WTC11 (cell line): ENCODE measurements around the gene HS6ST1. TPM values are rescaled to one million over a fixed set of nuclear protein-coding genes. Genes with fewer than 3 reads are reported as not detected.

Source experiments
- ATAC-seq: fragments of 200-7000 bp; cut with Tn5 transposase; 2 replicates; pipeline ENCODE4 v1.10.0; 2021; ENCODE audit warnings: mild to moderate bottlenecking, moderate library complexity
- CTCF ChIA-PET: fragments of 300-600 bp; sonication (Branson Sonifier 250); formaldehyde crosslinking; loops from one replicate; lab custom pipeline; 2021; ENCODE audit warnings: antibody characterized with exemption; lab: Charles Lee
- POLR2A ChIA-PET: fragments of 350-600 bp; sonication (Branson Sonifier 250); formaldehyde crosslinking; loops from one replicate; lab custom pipeline; 2021; ENCODE audit warnings: antibody characterized with exemption; lab: Charles Lee
- DNase-seq: peaks from one replicate; pipeline ENCODE4 v3.0.0; 2021; ENCODE audit warnings: low spot score
- H3K27ac Mint-ChIP-seq: 2 replicates; pipeline ENCODE4 v1.8.0; 2021; ENCODE audit warnings: mixed read lengths
- H3K27me3 Mint-ChIP-seq: 2 replicates; pipeline ENCODE4 v1.8.0; 2021; ENCODE audit warnings: low read depth, mild to moderate bottlenecking, moderate library complexity, mixed read lengths
- H3K36me3 Mint-ChIP-seq: 2 replicates; pipeline ENCODE4 v1.8.0; 2021; ENCODE audit warnings: mixed read lengths
- H3K4me1 Mint-ChIP-seq: 2 replicates; pipeline ENCODE4 v1.8.0; 2022; ENCODE audit warnings: mixed read lengths
- H3K4me3 Mint-ChIP-seq: 2 replicates; pipeline ENCODE4 v1.8.0; 2021; ENCODE audit warnings: mild to moderate bottlenecking, moderate library complexity, mixed read lengths
- H3K9me3 Mint-ChIP-seq: 2 replicates; pipeline ENCODE4 v1.8.0; 2021; ENCODE audit warnings: mixed read lengths
- ATF3 ChIP-seq: sonication (generic); formaldehyde crosslinking; conservative IDR thresholded peaks from 2 replicates; pipeline ENCODE4 v1.8.1; 2022; ENCODE audit warnings: mild to moderate bottlenecking, missing genetic modification reagents
- ATF6 ChIP-seq: sonication (generic); formaldehyde crosslinking; IDR thresholded peaks from 2 replicates; pipeline ENCODE4 v1.8.1; 2023; ENCODE audit warnings: mild to moderate bottlenecking, missing genetic modification reagents
- ELF4 ChIP-seq: sonication (generic); formaldehyde crosslinking; IDR thresholded peaks from 2 replicates; pipeline ENCODE4 v1.8.1; 2022; ENCODE audit warnings: low read depth, mild to moderate bottlenecking, moderate library complexity, missing genetic modification reagents
- ESRRA ChIP-seq: sonication (generic); formaldehyde crosslinking; IDR thresholded peaks from 2 replicates; pipeline ENCODE4 v1.8.1; 2022; ENCODE audit warnings: mild to moderate bottlenecking, missing genetic modification reagents, borderline replicate concordance
- ETV6 ChIP-seq: sonication (generic); formaldehyde crosslinking; IDR thresholded peaks from 2 replicates; pipeline ENCODE4 v1.8.1; 2022; ENCODE audit warnings: mild to moderate bottlenecking, missing genetic modification reagents
- FOXK1 ChIP-seq: sonication (generic); formaldehyde crosslinking; IDR thresholded peaks from 2 replicates; pipeline ENCODE4 v1.8.0; 2022; ENCODE audit warnings: mild to moderate bottlenecking, moderate library complexity, missing genetic modification reagents
- HMGA2 ChIP-seq: fragments of 250-450 bp; sonication (Bioruptor Pico); IDR thresholded peaks from 2 replicates; pipeline ENCODE4 v1.4.0; 2021; ENCODE audit warnings: mild to moderate bottlenecking, moderate library complexity
- JUN ChIP-seq: sonication (generic); formaldehyde crosslinking; IDR thresholded peaks from 2 replicates; pipeline ENCODE4 v1.8.0; 2023; ENCODE audit warnings: mild to moderate bottlenecking, missing genetic modification reagents
- NR2C2 ChIP-seq: sonication (generic); formaldehyde crosslinking; IDR thresholded peaks from 2 replicates; pipeline ENCODE4 v1.8.0; 2022; ENCODE audit warnings: mild to moderate bottlenecking, missing genetic modification reagents
- OVOL2 ChIP-seq: fragments of 250-450 bp; sonication (Bioruptor Pico); IDR thresholded peaks from 2 replicates; pipeline ENCODE4 v1.9.0; 2021; ENCODE audit warnings: mild to moderate bottlenecking, borderline replicate concordance
- PRDM15 ChIP-seq: sonication (generic); formaldehyde crosslinking; IDR thresholded peaks from 2 replicates; pipeline ENCODE4 v1.8.0; 2022; ENCODE audit warnings: missing genetic modification reagents
- RORB ChIP-seq: fragments of 250-450 bp; sonication (Bioruptor Pico); IDR thresholded peaks from 2 replicates; pipeline ENCODE4 v1.9.0; 2021; ENCODE audit warnings: mild to moderate bottlenecking
- SMAD3 ChIP-seq: sonication (generic); formaldehyde crosslinking; IDR thresholded peaks from 2 replicates; pipeline ENCODE4 v1.8.0; 2022; ENCODE audit warnings: missing genetic modification reagents, mild to moderate bottlenecking, borderline replicate concordance
- SOX15 ChIP-seq: fragments of 250-450 bp; sonication (Bioruptor Pico); IDR thresholded peaks from 2 replicates; pipeline ENCODE4 v1.9.0; 2021; ENCODE audit warnings: mild to moderate bottlenecking
- TEAD1 ChIP-seq: sonication (generic); formaldehyde crosslinking; IDR thresholded peaks from 2 replicates; pipeline ENCODE4 v1.8.0; 2022; ENCODE audit warnings: mild to moderate bottlenecking, missing genetic modification reagents
- ZBTB21 ChIP-seq: sonication (generic); formaldehyde crosslinking; IDR thresholded peaks from 2 replicates; pipeline ENCODE4 v1.8.1; 2023; ENCODE audit warnings: mild to moderate bottlenecking, missing genetic modification reagents, borderline replicate concordance
- ZMAT4 ChIP-seq: fragments of 250-450 bp; sonication (Bioruptor Pico); IDR thresholded peaks from 2 replicates; pipeline ENCODE4 v1.9.0; 2021; ENCODE audit warnings: mild to moderate bottlenecking
- ZNF232 ChIP-seq: sonication (generic); formaldehyde crosslinking; IDR thresholded peaks from 2 replicates; pipeline ENCODE4 v1.8.0; 2022; ENCODE audit warnings: mild to moderate bottlenecking, missing genetic modification reagents
- ZNF263 ChIP-seq: sonication (generic); formaldehyde crosslinking; IDR thresholded peaks from 2 replicates; pipeline ENCODE4 v1.8.1; 2022; ENCODE audit warnings: low read depth, mild to moderate bottlenecking, moderate library complexity, missing genetic modification reagents
- ZNF423 ChIP-seq: fragments of 250-450 bp; sonication (Bioruptor Pico); IDR thresholded peaks from 2 replicates; pipeline ENCODE4 v2.1.2; 2022; ENCODE audit warnings: mild to moderate bottlenecking, moderate library complexity
- total RNA-seq: library from RNA; stranded (reverse); gene quantifications from 3 replicates; pipeline ENCODE4 v1.2.3, GENCODE V29; 2021
- TF ChIP-seq, protein P1 (sequence below): sonication (generic); formaldehyde crosslinking; IDR thresholded peaks from 2 replicates; pipeline ENCODE4 v1.8.1; 2023; ENCODE audit warnings: mild to moderate bottlenecking, missing genetic modification reagents, moderate library complexity
- TF ChIP-seq, protein P2 (sequence below): sonication (generic); formaldehyde crosslinking; IDR thresholded peaks from 2 replicates; pipeline ENCODE4 v1.8.0; 2023; ENCODE audit warnings: missing genetic modification reagents
- TF ChIP-seq, protein P3 (sequence below): sonication (generic); formaldehyde crosslinking; IDR thresholded peaks from 2 replicates; pipeline ENCODE4 v1.8.0; 2022; ENCODE audit warnings: mild to moderate bottlenecking, missing genetic modification reagents
- TF ChIP-seq, protein P4 (sequence below): sonication (generic); formaldehyde crosslinking; IDR thresholded peaks from 2 replicates; pipeline ENCODE4 v1.8.0; 2022; ENCODE audit warnings: mild to moderate bottlenecking, missing genetic modification reagents

HS6ST1 gene
- total RNA-seq, 1 experiment from 2014 or later = 55.5 TPM

GRCh38 chr2:128303911-128304310 is 14.8 kb downstream of the HS6ST1 start:
- no peaks in the 10 kb centered on the region for H3K9me3 Mint-ChIP-seq
- DNase-seq (no peak), ATAC-seq (no peak)
- peaks cover 56% of the 10 kb centered on the region for H3K4me1 Mint-ChIP-seq
- no peaks in the 10 kb centered on the region for H3K27me3 Mint-ChIP-seq
- ChIA-PET POLR2A (no interaction called here), CTCF (no interaction called here)
- no peak overlapping the region for H3K4me3 Mint-ChIP-seq
- TF ChIP-seq OVOL2 (CRISPR knock-in tag) (no peak), ZNF423 (no peak), HMGA2 (CRISPR knock-in tag) (no peak), RORB (CRISPR knock-in tag) (no peak), ATF6 (CRISPR knock-in tag) (no peak), PRDM15 (no peak), JUN (CRISPR knock-in tag) (no peak), ETV6 (no peak), ELF4 (CRISPR knock-in tag) (no peak), ZMAT4 (no peak), ZBTB21 (CRISPR knock-in tag) (no peak), NR2C2 (CRISPR knock-in tag) (no peak)
- TF ChIP-seq, protein P1, sequence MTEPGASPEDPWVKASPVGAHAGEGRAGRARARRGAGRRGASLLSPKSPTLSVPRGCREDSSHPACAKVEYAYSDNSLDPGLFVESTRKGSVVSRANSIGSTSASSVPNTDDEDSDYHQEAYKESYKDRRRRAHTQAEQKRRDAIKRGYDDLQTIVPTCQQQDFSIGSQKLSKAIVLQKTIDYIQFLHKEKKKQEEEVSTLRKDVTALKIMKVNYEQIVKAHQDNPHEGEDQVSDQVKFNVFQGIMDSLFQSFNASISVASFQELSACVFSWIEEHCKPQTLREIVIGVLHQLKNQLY (CRISPR knock-in tag) = no peak
- TF ChIP-seq, protein P2, sequence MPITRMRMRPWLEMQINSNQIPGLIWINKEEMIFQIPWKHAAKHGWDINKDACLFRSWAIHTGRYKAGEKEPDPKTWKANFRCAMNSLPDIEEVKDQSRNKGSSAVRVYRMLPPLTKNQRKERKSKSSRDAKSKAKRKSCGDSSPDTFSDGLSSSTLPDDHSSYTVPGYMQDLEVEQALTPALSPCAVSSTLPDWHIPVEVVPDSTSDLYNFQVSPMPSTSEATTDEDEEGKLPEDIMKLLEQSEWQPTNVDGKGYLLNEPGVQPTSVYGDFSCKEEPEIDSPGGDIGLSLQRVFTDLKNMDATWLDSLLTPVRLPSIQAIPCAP = no peak
- TF ChIP-seq, protein P3, sequence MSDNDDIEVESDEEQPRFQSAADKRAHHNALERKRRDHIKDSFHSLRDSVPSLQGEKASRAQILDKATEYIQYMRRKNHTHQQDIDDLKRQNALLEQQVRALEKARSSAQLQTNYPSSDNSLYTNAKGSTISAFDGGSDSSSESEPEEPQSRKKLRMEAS (CRISPR knock-in tag) = no peak
- no peaks in the 10 kb centered on the region for H3K36me3 Mint-ChIP-seq
- no peak overlapping the region for H3K27ac Mint-ChIP-seq

DNA sequence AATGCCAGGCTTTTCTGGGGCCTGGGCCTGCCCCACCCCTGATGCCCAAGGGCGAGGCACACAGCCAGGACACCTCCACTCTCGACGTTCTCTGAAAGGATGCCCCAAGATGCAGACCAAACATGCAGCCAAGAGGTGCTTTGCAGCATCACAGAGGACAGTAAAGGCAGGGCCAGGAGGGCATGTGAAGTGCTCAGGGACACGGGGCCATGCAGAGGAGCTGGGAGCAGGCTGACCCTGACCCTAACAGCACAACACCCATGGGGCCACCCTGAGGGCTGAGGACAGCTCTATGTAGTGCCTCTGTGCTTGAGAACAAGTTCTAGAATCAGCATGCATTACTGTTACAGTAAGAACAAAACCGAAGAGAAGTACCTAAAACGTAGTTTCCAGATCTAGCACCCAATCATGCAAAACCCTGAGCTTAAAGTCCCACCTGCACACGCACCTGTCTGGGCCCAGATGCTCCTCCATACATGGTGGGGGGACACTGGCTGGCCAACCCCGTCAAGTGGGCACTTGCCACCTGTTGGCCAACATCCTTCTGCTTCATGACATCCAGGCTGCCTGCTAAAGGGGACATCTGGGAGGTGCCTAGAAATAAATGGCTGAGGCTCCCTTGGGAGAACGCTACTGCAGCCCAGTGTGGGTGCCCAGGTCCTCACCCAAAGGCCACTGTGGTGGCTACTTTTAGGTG is 15.4 kb downstream of the HS6ST1 start:
- Mint-ChIP-seq H3K4me3 (no peak overlapping the region), H3K36me3 (peaks cover 3% of the 10 kb centered on the region), H3K4me1 (peaks cover 56% of the 10 kb centered on the region), H3K27me3 (no peaks in the 10 kb centered on the region), H3K27ac (no peak overlapping the region), H3K9me3 (peaks cover 4% of the 10 kb centered on the region)
- POLR2A ChIA-PET = no interaction called here
- ATAC-seq (no peak), DNase-seq (no peak)
- CTCF ChIA-PET = no interaction called here
- TF ChIP-seq ZNF263 (CRISPR knock-in tag) (no peak), SOX15 (no peak), ZNF232 (CRISPR knock-in tag) (no peak), ATF6 (CRISPR knock-in tag) (no peak), ATF3 (CRISPR knock-in tag) (no peak), ESRRA (CRISPR knock-in tag) (no peak), SMAD3 (no peak), FOXK1 (CRISPR knock-in tag) (no peak), TEAD1 (no peak)
- TF ChIP-seq, protein P4, sequence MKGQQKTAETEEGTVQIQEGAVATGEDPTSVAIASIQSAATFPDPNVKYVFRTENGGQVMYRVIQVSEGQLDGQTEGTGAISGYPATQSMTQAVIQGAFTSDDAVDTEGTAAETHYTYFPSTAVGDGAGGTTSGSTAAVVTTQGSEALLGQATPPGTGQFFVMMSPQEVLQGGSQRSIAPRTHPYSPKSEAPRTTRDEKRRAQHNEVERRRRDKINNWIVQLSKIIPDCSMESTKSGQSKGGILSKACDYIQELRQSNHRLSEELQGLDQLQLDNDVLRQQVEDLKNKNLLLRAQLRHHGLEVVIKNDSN = no peak
